GM19035 (cell line): ENCODE results near the gene TMTC1.
"Not testable (repeated sequence)": the region's sequence is repeated elsewhere in the genome, so short reads cannot be mapped to it uniquely, and the experiment has no call there.

Experiments
- ATAC-seq: cut with Tn5 transposase; IDR thresholded peaks from one replicate; pipeline ENCODE4 v1.9.1; 2021; ENCODE audit not compliant: unreplicated experiment

The TMTC1 gene

GRCh38 chr12:29783773-29784666 is at the start of gene TMTC1:
Gene TMTC1, minus strand, starts transcription at chr12:29783942. Its CDS starts 191 bp downstream, at chr12:29783751.
- ATAC-seq = no peak

GRCh38 chr12:29831173-29831572 is 47.4 kb upstream of the TMTC1 start:
- ATAC-seq = no peak

GRCh38 chr12:29830391-29830790 is 46.6 kb upstream of the TMTC1 start:
- ATAC-seq = no peak

GRCh38 chr12:29818916-29819623 is 35.3 kb upstream of the TMTC1 start:
- no peak for ATAC-seq

- no peak for ATAC-seq
Measured at GRCh38 chr12:29816874-29817725, 33.4 kb upstream of the TMTC1 start.

GRCh38 chr12:29809616-29810361 is 26.0 kb upstream of the TMTC1 start:
- ATAC-seq = not testable (repeated sequence)

GRCh38 chr12:29807129-29807528 is 23.4 kb upstream of the TMTC1 start:
- no peak for ATAC-seq

- ATAC-seq = no peak
Measured at GRCh38 chr12:29804019-29804418, 20.3 kb upstream of the TMTC1 start.

- ATAC-seq = no peak
Measured at GRCh38 chr12:29799591-29799990, 15.8 kb upstream of the TMTC1 start.

- no peak for ATAC-seq
Measured at GRCh38 chr12:29797565-29798355, 14.0 kb upstream of the TMTC1 start.

GRCh38 chr12:29796823-29797263 is 13.1 kb upstream of the TMTC1 start:
- ATAC-seq = no peak

GRCh38 chr12:29795715-29796114 is 12.0 kb upstream of the TMTC1 start:
- no peak for ATAC-seq

GRCh38 chr12:29794862-29795261 is 11.1 kb upstream of the TMTC1 start:
- no peak for ATAC-seq

- no peak for ATAC-seq
Measured at GRCh38 chr12:29792853-29793252, 9.1 kb upstream of the TMTC1 start.

- no peak for ATAC-seq
Measured at GRCh38 chr12:29792132-29792531, 8.4 kb upstream of the TMTC1 start.

GRCh38 chr12:29782871-29783772 is 620 bp downstream of the TMTC1 start:
- ATAC-seq = peak; percentile 18

- ATAC-seq = peak; percentile 68
Measured at GRCh38 chr12:29782285-29782870, 1.4 kb downstream of the TMTC1 start.

- ATAC-seq = peak; percentile 26
Measured at GRCh38 chr12:29781705-29782266, 2.0 kb downstream of the TMTC1 start.
